K562 (cell line): ENCODE measurements around the gene DERL3. TPM values are rescaled to one million over a fixed set of nuclear protein-coding genes. Genes with fewer than 3 reads are reported as not detected.

Source experiments
- ARNT ChIP-seq, 2 experiments: fragments of 450-650 bp; IDR thresholded peaks; 2 replicates each; pipeline ENCODE4 v1.6.1; 2016; ENCODE audit warnings: mild to moderate bottlenecking in 1 of 2
- BACH1 ChIP-seq: fragments of 200-800 bp; sonication (Bioruptor generic); IDR thresholded peaks from 2 replicates; pipeline ENCODE4 v1.6.1; 2016; ENCODE audit warnings: missing genetic modification characterization, missing compliant biosample characterization
- E2F3 ChIP-seq: fragments of 250-450 bp; sonication (Bioruptor Pico); IDR thresholded peaks from 2 replicates; pipeline ENCODE4 v1.4.0; 2020; ENCODE audit warnings: mild to moderate bottlenecking
- FOSL1 ChIP-seq: fragments of 200-800 bp; sonication (Bioruptor generic); conservative IDR thresholded peaks from 2 replicates; pipeline ENCODE4 v1.6.1; 2016; ENCODE audit warnings: missing genetic modification characterization, missing compliant biosample characterization
- GTF2F1 ChIP-seq: IDR thresholded peaks from 2 replicates; pipeline ENCODE4 v1.6.1; 2011; ENCODE audit warnings: low read depth, low read length, improper control_type of control experiment
- HNRNPLL ChIP-seq: fragments of 200-400 bp; formaldehyde crosslinking; IDR thresholded peaks from 2 replicates; pipeline ENCODE4 v1.6.1; 2017; ENCODE audit warnings: low read length, low read depth, mild to moderate bottlenecking; ENCODE audit not compliant: poor library complexity, severe bottlenecking
- HOMEZ ChIP-seq: fragments of 250-450 bp; sonication (Bioruptor Pico); IDR thresholded peaks from 2 replicates; pipeline ENCODE4 v1.4.0; 2020; ENCODE audit warnings: mild to moderate bottlenecking, moderate library complexity
- L3MBTL2 ChIP-seq: fragments of 450-650 bp; IDR thresholded peaks from 2 replicates; pipeline ENCODE4 v1.6.1; 2016; ENCODE audit warnings: mild to moderate bottlenecking, moderate library complexity
- NFE2 ChIP-seq: IDR thresholded peaks from 2 replicates; pipeline ENCODE4 v1.6.1; 2014; ENCODE audit warnings: antibody characterized with exemption, low read depth
- NFYB ChIP-seq: IDR thresholded peaks from 2 replicates; pipeline ENCODE4 v1.6.1; 2011; ENCODE audit warnings: mild to moderate bottlenecking, moderate library complexity; ENCODE audit not compliant: insufficient read length; ENCODE audit errors: extremely low read depth
- NR1H2 ChIP-seq: sonication (generic); formaldehyde crosslinking; IDR thresholded peaks from 2 replicates; pipeline ENCODE4 v1.4.0; 2020; ENCODE audit warnings: mild to moderate bottlenecking, missing genetic modification reagents
- SMARCE1 ChIP-seq: fragments of 450-650 bp; IDR thresholded peaks from 2 replicates; pipeline ENCODE4 v1.7.1; 2016; ENCODE audit warnings: mild to moderate bottlenecking
- SRSF9 ChIP-seq: fragments of 200-400 bp; formaldehyde crosslinking; IDR thresholded peaks from 2 replicates; pipeline ENCODE4 v1.6.1; 2017; ENCODE audit warnings: low read depth, low read length, borderline replicate concordance
- THRA ChIP-seq: fragments of 450-650 bp; IDR thresholded peaks from 2 replicates; pipeline ENCODE4 v1.6.1; 2017; ENCODE audit warnings: mild to moderate bottlenecking, moderate library complexity
- TRIM25 ChIP-seq: fragments of 450-650 bp; IDR thresholded peaks from 2 replicates; pipeline ENCODE4 v1.7.0; 2016; ENCODE audit warnings: borderline replicate concordance
- ZBTB1 ChIP-seq: sonication (generic); formaldehyde crosslinking; IDR thresholded peaks from 2 replicates; pipeline ENCODE4 v1.8.1; 2023; ENCODE audit warnings: missing genetic modification reagents, low read depth, mild to moderate bottlenecking, borderline replicate concordance
- ZFPM2 ChIP-seq: fragments of 250-450 bp; sonication (Bioruptor Pico); IDR thresholded peaks from 2 replicates; pipeline ENCODE4 v1.5.1; 2022; ENCODE audit warnings: mild to moderate bottlenecking
- ZNF146 ChIP-seq: IDR thresholded peaks from one replicate; pipeline ENCODE4 v1.6.1; 2018; ENCODE audit warnings: missing compliant biosample characterization; ENCODE audit not compliant: unreplicated experiment
- ZNF165 ChIP-seq: fragments of 250-450 bp; sonication (Bioruptor Pico); IDR thresholded peaks from 2 replicates; pipeline ENCODE4 v1.4.0; 2020; ENCODE audit warnings: borderline replicate concordance
- ZNF239 ChIP-seq: fragments of 250-450 bp; sonication (Bioruptor Pico); IDR thresholded peaks from 2 replicates; pipeline ENCODE4 v1.4.0; 2020; ENCODE audit warnings: mild to moderate bottlenecking
- ZNF639 ChIP-seq, 2 experiments: fragments of 200-800 bp in 1 of 2; sonication (Bioruptor generic) in 1 of 2; sonication (generic) in 1 of 2; formaldehyde crosslinking in 1 of 2; IDR thresholded peaks in 1 of 2; conservative IDR thresholded peaks in 1 of 2; 2 replicates each; pipeline versions ENCODE4 v1.5.0 to v1.6.1; 2016 to 2020; ENCODE audit warnings: missing compliant biosample characterization in 1 of 2, missing genetic modification characterization in 1 of 2, missing genetic modification reagents in 1 of 2
- ZNF77 ChIP-seq: fragments of 250-450 bp; sonication (Bioruptor Pico); IDR thresholded peaks from 2 replicates; pipeline ENCODE4 v1.5.0; 2020
- ZNF79 ChIP-seq: fragments of 250-450 bp; sonication (Bioruptor Pico); IDR thresholded peaks from 2 replicates; pipeline ENCODE4 v1.4.0; 2020; ENCODE audit warnings: low read depth, mild to moderate bottlenecking, moderate library complexity
- polyA plus RNA-seq, 8 experiments: library from polyadenylated mRNA; depleted of rRNA in 4 of 8; stranded (reverse) in 5 of 8; unstranded in 3 of 8; fragments of >200 nt; fragmentation: Nextera tagmentation in 2 of 8; fragmentation: Illumina TruSeq in 1 of 8; extraction: Ambion mirVana in 2 of 8; extraction: Trizol in 1 of 8; gene quantifications; 2 replicates each; pipeline versions ENCODE4 v1.2.1 to v1.2.3, GENCODE V29; 2011 to 2014; ENCODE audit warnings: inconsistent platforms in 1 of 8, missing spikeins in 1 of 8
- total RNA-seq, 7 experiments: library from RNA; depleted of rRNA in 6 of 7; stranded (reverse); fragments of >200 nt in 6 of 7; fragmentation: Illumina TruSeq in 2 of 7; extraction: Trizol in 2 of 7; gene quantifications; 2 replicates each; pipeline versions ENCODE4 v1.2.1 to v1.2.3, GENCODE V29; 2011 to 2021; ENCODE audit warnings: low replicate concordance in 1 of 7

DERL3 gene
- total and polyA plus RNA-seq, 9 of the 15 experiments (the other 6 are each of a cell fraction or from before 2014, with no cell fraction given) = 1.3 to 12.4 (median 4.8) TPM

- TF ChIP-seq ZNF639 (CRISPR knock-in tag; conservative IDR thresholded peaks at IDR 0.05 in 1 of 2, IDR thresholded peaks at IDR 0.05 in 1 of 2) = no peak
- TF ChIP-seq ZFPM2 (CRISPR knock-in tag) = no peak
- TF ChIP-seq FOSL1 = no peak
- no peak for TF ChIP-seq ZNF146
- TF ChIP-seq ZNF239 (CRISPR knock-in tag) = no peak
- no peak for TF ChIP-seq TRIM25
- TF ChIP-seq ZNF165 = no peak
- no peak for TF ChIP-seq NR1H2 (CRISPR knock-in tag)
- TF ChIP-seq SMARCE1 = 0 out of 2 replicates have a peak, but pooled peaks have one; percentile 22
- no peak; the same call in 1 of the 2 replicates for TF ChIP-seq GTF2F1
- TF ChIP-seq ZNF79 (CRISPR knock-in tag) = no peak
- TF ChIP-seq SRSF9 = no peak
- TF ChIP-seq ZNF77 = no peak
- no peak for TF ChIP-seq NFYB
- peak; percentile 85 for TF ChIP-seq HNRNPLL
- no peak for TF ChIP-seq E2F3 (CRISPR knock-in tag)
- TF ChIP-seq NFE2 = no peak
- TF ChIP-seq ZBTB1 (CRISPR knock-in tag) = no peak
- TF ChIP-seq HOMEZ (CRISPR knock-in tag) = no peak
- peak; percentile 61 for TF ChIP-seq L3MBTL2
- TF ChIP-seq THRA = no peak
- no peak for TF ChIP-seq ARNT (IDR thresholded peaks at IDR 0.05)
- no peak for TF ChIP-seq BACH1 (tag)
These were observed 19.0 kb upstream of the DERL3 start, which contains the start of gene SLC2A11 (continued) for GRCh38 chr22:23857606-23858483.
